Islet precursor cell (in vitro differentiated cells): ENCODE measurements around the gene UBR4.
A peak's percentile ranks its signal among the peaks of the same experiment; 100 is the strongest.
"Not testable (repeated sequence)": the region's sequence is repeated elsewhere in the genome, so short reads cannot be mapped to it uniquely, and the experiment has no call there.

ENCODE experiments used
- DNase-seq: peaks from one replicate; pipeline ENCODE4 v3.0.0-alpha.2; 2018

The UBR4 gene

DNA sequence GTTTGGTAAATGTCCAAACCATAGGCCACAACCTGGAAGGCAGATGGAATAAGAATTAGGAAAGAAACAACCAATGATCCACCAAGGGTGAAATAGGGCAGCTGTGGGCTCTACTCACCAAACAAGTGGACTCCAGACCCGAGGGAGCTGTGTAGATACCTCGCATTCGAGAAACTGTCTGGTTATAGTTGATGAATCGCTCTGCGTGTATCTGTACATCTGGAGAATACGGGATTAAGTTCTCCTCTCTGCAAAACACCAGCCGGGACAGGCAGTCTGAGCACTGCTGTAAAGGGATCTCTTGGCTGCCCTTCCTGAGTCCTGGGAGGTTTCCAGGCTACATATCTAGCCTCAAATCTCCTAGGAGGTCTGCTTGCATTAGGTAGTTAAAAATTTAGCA lies 9.4 kb upstream of the UBR4 start:
- no peak for DNase-seq

DNA sequence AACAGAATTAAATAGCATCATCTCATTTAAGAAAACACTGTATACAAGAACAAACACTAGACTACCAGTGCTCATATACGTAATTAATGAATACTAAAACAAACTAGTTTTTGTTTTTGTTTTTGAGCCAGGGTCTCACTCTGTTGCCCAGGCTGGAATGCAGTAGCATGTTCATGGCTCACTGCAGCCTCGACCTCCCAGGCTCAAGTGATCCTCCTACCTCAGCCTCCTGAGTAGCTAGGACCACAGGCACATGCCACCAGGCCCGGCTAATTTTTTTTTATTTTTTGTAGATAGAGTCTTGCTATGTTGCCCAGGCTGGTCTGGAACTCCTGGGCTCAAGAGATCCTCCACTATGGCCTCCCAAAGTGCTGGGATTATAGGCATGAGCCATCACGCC lies 6.5 kb upstream of the UBR4 start:
- not testable (repeated sequence) for DNase-seq

DNA sequence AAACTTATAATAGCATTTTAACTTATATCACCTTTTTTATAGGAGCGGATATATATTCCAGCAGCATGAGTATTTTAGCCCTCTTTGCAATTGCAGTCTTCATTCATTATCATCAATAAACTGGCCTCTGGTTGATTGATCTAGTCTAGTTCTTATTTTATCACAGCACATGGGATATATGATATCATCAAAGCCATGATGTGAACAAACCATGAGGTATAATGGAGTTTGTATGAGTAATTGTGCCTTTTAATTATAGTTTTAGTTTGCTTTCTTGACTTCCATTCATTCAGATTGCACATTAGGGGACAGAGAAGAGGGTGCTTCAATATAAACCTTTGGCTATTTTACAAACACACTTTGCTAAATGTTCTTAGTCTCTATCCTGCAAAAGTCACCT lies 3.5 kb upstream of the UBR4 start:
- no peak for DNase-seq

DNA sequence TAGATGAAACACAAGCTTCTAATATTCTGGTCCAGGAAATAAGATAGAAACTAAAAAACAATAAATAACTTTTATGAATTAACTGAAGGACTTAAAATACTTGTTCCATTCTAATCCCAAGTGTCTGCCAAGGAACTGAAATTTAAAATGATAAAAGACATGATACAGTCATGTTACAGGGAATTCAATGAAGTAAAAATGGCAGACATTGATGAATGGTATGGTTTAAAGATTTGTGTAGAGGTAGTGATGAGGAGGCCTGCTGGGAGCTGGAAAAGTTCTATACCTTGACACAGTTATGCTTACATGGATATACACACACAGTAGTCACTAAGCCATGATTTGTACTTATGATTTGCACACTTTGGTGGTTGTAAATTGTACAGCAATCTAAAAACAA lies 2.1 kb upstream of the UBR4 start:
- no peak for DNase-seq

DNA sequence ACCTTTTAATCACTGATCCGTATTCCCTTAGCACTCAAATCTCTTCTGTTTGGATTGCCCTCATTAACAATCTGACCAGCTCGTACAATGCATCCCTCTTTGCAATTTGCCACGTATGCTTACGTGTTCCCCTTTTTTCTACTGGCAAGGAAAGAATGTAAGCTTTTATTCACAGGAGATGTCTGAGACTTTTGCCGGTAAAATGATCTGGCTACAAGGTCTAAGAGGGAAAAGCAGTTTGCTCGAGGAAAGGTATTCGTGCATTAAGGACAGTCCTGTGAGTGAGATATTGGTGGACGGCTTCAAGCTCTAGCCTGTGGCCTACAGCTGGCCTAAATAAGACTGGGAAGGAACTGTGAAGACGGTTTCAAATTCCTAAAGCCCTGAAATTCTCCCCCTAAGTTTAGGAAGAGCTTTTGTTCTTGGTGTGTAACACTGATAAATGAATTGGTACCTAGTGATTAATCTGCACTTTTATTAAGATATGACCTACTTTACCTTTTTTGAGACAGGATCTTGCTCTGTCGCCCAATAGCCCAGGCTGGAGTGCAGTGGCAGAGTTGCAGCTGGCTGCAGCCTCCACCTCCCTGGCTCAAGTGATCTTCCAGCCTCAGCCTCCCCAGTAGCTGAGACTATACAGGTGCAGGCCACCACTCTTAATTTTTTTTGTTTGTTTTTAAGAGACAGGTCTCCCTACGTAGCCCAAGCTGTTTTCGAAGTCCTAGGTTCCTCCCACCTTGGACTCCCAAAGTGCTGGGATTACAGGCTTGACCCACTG lies 895 bp upstream of the UBR4 start:
- DNase-seq: no peak

DNA sequence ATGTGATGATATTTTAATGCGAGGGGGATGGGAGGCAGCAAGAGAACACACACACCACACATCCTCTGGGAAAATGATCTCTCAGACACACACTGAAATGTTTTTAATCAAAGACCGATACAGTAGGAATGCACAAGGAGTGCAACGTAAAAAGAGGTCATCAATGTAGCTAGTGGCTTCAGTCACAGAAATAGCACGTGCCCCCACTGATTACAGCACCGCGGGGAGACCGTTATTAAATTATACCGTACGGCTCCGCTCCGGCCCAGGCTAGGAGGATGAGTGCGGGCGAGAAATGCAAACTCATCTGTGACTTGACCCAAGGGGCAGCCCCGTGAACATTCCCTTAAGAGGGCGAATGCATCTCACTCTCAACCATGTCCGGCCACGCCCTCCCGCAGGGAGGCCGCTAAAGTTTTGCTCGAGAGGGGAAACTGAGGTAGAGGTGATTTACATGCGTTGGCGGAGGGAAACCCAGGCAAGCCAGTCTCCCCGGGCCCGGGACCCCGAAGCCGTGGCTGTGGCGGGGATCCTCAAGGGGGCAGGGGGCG lies 552 bp downstream of the UBR4 start:
- DNase-seq: peak; percentile 56

DNA sequence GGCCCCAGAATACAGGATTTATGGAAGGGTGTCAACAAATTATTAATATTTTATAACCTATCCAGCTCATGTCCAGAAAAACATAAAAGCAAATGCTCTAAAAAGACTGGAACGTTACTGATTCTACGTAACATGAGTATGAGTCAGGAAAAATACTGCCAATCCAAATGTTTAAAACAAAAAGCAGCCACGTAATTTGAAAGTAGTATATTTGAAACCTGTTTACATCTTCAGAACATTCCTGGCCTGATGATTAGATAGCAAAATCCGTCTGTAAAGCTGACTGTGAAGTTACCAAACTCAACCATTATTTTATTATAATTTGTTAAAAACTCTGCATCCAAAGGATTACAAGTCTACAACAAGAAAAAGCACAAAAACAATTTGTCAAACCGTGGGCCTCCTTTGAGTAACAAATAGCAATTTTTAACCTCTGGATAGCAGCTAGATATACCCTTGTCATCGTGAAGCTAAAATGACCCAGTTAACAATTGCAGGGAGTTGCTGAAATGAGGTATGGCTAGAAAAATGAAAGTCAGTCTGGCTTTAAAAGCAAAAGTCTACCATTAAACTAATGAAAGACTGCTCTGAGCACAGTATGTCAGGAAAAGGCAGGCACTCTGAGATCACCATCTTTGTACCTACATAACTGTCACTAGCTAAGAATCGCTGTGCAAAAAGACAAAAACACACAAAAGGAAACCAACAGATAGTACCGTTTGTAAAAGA lies 1.2 kb downstream of the UBR4 start:
- DNase-seq: no peak

DNA sequence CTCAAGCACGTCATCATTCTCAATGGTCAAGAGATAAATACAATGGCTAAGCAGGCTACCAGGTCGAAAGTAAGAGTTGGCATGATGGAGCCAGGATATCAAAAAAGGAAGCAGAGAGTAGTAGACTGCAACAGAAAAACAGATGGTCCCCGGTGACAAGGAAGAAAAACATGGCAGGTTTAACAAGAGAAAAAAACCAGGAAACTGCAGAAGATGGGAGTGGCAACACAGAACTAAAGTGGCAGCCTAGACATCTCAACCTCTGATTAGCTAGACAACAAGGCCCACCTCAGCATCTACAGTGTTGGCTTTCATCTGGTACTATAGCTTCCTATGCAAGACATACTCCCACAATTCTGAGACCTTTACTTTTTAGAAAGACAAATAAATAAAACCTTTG lies 3.1 kb downstream of the UBR4 start:
- no peak for DNase-seq

DNA sequence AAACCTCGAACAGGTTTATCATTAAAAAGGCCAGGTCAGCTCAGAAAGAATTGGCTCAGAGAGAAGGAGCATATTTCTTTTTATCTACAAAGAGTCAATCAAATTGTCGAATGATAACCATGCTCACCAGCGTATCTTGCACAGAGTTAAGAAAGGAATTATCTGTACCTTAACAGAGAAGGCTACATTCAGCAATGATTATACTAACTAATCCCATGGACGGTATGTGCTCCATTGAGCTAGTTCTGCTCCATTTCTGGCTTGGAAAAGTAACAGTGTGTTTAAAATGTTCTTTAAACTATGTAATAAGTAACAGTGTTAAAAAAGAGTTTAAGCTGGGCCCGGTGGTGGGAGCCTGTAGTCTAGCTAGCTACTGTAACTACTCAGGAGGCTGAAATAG lies 4.2 kb downstream of the UBR4 start:
- no peak for DNase-seq

DNA sequence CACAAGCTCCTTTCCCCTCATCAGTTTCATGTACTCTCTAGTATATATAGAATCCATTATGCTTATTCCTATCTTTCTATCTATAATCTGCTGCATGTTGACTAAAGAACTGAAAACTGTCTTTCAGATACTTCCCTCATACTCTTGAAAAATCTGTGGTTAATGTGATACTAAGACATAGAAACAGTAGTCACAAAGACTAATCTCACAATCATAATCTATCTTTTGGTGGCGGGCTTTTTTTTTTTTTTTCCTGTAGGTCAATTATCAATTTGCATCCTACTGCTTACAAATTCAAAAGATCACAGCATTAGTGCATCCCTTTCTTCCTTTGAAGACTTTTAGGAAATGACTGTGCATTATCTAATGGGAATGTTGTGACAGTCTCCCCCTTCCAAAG lies 4.7 kb downstream of the UBR4 start:
- DNase-seq: no peak

DNA sequence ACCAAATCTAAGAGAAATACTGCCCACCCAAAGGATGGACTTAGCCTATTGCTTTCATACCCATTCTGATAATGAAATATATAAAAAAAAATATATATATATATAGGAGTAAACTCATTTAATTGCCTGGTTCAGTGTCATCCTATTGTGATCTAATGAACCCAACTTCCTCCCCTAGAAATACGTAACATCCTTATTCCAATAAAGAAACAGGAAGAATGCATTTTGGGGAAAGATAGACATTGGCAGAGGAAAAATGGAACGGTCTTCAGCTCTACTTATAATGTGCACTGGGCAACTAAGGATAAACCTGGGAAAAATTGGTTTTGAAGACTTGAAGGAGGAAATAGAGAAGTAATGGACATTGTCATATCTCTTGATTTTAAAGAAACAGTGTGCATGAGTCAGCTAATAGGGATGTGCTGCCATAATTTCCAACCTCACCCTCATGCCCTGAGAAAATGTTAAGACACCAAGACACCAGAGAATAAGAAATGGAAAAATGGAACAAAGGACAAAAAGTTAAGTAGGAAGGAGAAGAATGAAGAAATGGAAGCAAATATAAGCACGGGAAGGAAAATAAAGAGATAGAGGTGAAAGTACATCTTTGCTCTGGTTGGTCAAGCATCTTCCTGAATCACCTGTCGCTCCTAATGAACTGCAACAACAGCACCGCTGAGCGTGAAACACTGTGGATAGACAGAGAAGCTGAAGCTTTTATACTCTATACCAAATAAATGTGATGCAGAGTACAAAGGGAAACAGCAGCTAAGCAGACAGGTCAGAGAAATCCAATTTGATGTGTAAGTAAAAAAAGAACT lies 5.4 kb downstream of the UBR4 start:
- no peak for DNase-seq

DNA sequence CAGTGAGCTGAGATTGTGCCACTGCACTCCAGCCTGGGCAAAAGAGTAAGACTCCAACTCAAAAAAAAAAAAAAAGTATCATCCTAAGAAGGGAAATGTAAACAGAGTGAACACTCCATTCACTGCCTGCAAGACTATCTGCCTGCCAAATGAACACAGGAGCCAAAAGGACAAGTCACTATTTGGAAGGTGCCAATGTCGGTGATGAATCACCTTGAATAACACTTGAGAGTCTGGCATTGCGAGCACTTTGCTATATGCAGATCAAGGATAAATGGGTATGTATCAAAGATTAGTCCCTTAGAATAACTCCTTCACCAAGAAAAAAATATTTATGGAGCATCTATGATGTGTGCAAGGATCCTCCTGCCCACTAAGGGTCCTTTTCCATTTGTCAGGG lies 6.6 kb downstream of the UBR4 start:
- no peak for DNase-seq

DNA sequence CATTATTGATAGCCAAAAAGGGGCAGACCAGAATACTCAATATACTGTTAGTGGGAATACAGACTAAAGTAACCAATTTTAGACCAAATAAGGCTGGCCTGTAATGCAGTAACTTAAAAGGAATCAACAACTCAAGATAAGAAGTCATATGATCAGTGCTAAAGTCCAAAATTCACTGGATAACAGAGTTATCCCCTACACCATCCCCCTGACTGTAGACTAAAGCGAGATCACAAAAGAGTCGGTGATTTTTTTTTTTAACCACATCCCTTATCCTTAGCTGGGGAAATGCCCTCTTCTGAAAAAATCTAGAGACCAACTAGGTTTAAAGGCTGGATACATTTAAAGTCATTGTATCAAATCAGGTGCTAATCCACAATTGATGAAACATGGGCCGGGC lies 7.7 kb downstream of the UBR4 start:
- no peak for DNase-seq

DNA sequence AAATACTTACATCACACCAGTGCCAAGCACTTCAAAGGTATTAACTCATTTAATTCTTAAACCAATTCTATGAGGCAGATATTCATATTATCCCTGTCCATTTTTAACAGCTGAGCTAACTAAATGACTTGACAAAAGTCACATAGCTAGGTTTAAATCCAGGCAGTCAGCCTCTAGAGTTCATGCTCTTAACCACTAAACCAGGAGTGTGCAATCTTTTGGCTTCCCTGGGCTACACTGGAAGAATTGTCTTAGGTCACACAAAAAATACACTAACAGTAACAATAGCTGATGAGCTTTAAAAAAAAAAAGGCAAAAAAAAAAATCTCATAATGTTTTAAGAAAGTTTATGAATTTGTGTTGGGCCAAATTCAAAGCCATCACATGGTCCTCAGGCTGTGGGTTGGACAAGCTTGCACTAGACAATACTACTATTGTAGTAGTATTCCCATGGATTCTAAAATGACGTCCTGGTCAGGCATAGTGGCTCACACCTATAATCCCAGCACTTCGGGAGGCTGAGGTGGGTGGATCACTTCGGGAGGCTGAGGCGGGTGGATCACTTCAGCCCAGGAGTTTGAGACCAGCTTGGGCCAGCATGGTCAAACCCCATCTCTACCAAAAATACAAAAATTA lies 10.0 kb downstream of the UBR4 start:
- no peak for DNase-seq

DNA sequence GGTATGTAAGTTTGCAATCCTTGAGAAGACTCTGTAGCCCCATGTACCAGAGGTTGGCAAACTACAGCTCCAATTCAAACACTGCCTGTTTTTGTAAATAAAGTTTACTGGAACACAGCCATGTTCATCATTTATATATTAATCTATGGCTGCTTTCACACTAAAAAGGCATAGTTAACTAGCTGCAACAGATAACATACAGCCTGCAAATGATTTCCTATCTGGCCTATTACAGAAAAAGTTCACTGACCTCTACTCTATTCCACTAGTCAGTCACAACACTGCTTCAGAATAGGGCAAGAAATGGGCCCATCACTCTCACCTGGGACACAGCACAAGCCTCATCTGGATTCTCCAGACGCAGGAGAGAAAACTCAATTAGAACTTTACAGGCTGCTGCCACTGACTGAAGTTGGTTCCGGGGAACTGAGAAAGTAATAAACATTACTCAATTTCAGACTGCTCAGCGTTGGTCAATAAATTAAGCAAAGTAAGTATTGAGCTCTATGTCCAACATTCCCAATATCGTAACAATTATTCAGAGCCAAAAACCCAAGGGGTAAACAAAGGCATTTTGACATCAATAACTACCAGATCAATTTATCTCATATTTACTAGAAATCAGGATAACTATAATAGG lies 10.6 kb downstream of the UBR4 start:
- no peak for DNase-seq

DNA sequence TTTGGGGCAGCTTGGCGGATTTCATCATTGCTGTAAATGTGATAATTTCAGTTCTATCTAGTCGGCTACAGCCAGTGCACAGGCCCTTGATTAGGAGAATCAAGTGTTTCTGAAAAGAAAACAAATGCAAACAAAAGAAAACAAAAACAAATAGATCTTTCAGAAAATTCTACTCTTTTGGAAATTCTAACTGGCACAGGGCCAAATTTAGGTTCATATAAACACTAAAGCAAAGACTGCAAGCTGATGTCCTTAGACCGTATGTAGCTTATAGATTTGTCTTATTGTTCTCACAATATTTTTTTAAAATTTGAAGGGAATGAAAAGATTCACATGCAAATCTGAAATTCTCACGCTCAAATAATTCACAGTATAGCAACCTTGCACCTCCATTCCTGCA lies 11.2 kb downstream of the UBR4 start:
- DNase-seq: no peak

DNA sequence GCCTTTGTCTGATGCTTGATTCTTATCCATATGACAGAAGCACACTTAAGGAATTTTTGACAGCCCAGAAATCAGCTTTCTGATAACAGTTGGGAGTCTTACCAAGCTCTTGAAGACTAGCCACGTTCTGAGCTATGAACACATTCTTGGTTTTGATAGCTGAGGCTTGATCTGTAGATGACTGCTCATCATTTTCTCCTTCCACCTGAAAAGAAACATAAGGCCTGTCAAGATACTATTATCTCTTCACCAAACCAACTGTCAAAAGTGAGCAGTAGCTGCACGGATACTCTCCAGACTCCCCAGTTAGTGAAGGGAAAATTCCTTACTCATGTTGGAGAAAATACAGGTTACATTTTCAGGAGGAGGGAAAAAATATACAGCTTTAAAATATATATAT lies 12.2 kb downstream of the UBR4 start:
- no peak for DNase-seq

DNA sequence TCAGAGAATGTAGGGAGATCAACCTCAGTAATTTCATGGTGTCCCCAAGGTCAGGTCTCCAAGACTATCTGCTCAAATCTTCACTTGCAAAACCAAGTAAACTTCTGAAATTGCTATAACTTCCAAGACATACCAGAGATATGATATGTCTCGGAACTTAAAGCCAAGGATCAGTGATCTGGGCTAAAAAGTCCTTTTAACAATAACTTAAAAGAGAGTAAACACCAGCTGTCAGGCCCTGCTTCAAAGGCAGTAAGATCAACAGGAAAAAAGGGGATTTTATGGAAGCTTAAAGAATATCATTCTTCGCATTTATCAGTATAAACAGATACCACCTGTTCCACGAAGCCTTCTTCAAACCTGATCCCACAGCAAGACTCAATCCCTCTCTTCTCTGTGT lies 13.7 kb downstream of the UBR4 start:
- DNase-seq: no peak

DNA sequence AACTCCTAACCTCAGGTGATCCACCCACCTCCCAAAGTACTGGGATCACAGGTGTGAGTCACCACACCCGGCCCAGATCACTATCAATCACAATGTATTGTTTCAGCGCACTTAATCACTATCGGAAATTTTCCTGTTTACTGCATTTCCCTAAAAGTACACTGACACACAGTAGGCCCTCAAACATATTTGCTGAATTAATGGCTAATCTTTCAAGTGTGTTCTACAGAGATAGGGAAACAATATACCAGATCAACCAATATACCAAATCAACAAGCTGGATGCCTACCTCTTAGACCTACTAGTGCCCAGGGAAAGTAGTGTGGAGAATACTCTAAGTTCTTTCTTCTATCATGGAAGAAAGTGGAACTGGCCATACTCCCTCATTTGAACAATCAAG lies 17.1 kb downstream of the UBR4 start:
- no peak for DNase-seq

DNA sequence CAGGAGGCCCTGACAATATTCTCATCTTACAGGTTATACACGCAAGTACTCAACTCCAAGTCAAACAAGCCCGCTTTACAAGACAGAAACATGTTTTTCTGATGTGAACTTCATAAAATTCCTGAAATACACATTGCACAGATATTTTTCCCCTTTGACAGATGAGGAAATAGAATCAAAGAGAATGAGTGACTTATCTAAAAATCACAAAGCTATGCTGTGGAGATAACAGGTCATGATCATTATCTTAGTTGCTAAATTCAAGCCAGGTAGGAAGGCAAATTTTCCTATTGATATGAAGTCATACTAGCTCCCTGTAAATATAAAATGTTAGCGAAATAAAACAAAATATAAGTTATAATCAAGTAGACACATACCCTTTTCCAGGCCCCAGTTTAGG lies 18.3 kb downstream of the UBR4 start:
- no peak for DNase-seq

DNA sequence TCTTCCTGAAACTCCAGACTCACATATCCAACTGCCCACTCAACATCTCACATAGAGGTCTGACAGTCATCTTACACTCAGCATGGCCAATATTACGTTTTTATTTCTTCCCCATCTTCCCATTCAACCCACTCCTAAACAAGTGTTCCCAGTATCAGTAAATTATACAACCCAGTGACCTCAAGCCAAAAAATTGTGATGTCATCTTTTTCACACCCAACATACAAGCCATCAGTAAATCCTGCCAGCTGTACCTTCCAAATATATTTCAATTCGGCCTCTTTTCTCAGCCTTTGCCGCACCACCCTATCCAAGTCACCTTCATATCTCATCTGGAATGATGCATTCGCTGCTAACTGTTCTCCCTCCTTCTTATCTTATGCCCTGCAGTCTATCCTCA lies 19.6 kb downstream of the UBR4 start:
- no peak for DNase-seq

DNA sequence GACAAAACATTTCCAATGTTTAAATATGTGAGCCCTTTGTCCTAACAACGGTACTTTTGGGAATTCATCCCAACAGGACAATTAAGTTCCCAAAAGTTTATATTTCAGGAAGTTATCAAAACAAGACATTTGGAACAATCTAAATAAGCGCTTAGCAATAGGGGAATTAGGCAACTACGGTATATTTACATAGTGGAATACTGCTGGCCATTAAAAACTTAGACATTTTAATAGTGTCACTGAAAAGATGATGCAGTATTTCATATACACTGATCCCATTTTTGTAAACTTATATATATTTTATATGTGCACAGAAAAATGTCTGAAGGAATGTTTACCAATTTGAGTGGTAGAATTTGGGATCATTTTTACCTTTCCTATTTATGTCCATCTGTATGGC lies 20.8 kb downstream of the UBR4 start:
- no peak for DNase-seq

DNA sequence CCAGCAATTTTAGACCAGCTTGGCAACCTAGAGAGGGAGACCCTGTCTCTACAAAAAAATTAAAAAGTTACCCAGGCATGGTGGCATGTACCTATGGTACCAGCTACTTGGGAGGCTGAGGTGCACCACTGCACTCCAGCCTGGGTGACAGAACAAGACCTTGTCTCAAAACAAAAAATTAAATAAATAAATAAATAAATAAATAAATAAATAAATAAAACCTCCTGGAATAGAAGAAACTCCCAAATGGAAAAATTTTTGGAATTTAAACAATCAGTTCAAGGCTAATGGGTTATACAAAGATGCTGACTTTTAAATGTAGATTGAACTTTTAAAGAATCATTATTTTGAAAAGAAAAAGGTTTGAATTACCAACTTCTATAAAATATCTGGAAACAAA lies 22.2 kb downstream of the UBR4 start:
- DNase-seq: no peak
